ENCODE data around the gene EHBP1. TPM values are rescaled to one million over a fixed set of nuclear protein-coding genes. Genes with fewer than 3 reads are reported as not detected.

Gene EHBP1
- total RNA-seq, 6 experiments from 2014 or later = 40.4 to 66.6 (median 46.3) TPM

GRCh38 chr2:62675062-62675461 is 30.5 kb upstream of the EHBP1 start:
- Histone ChIP-seq H3K27ac (no peak overlapping the region), H3K9me3 (no peaks in the 10 kb centered on the region), H3K4me3 (no peak overlapping the region), H3K27me3 (no peaks in the 10 kb centered on the region), H3K4me1 (no peaks in the 10 kb centered on the region), H3K36me3 (no peaks in the 10 kb centered on the region)
- TF ChIP-seq CTCF (IDR thresholded peaks at IDR 0.05) = no peak
- TF ChIP-seq POLR2A (IDR thresholded peaks at IDR 0.05) = no peak
- DNase-seq (no peak), ATAC-seq (no peak)
- intact Hi-C loops (cut with DNase I) = no loop called here

GRCh38 chr2:62685256-62685655 is 20.3 kb upstream of the EHBP1 start:
- TF ChIP-seq CTCF (IDR thresholded peaks at IDR 0.05) (no peak), POLR2A (IDR thresholded peaks at IDR 0.05) (no peak)
- Histone ChIP-seq H3K36me3 (no peaks in the 10 kb centered on the region), H3K4me3 (no peak overlapping the region), H3K4me1 (no peaks in the 10 kb centered on the region), H3K27me3 (no peaks in the 10 kb centered on the region), H3K27ac (no peak overlapping the region), H3K9me3 (no peaks in the 10 kb centered on the region)
- no peak for DNase-seq
- no CpG with 5 or more reads among the region's 2 CpGs for WGBS (ENCODE audit: insufficient coverage, low coverage, low lambda C conversion rate, missing lambda C conversion rate)
- intact Hi-C loops (cut with DNase I) = no loop called here
- no peak for ATAC-seq

- no peak overlapping the region for H3K4me3 ChIP-seq
- H3K36me3 ChIP-seq = no peaks in the 10 kb centered on the region
- intact Hi-C loops (cut with DNase I) = no loop called here
- H3K4me1 ChIP-seq = no peaks in the 10 kb centered on the region
- DNase-seq = no peak
- ATAC-seq = no peak
- 89% methylated on average over 4 of the region's 4 CpGs for WGBS (ENCODE audit: insufficient coverage, low coverage, low lambda C conversion rate, missing lambda C conversion rate)
- H3K9me3 ChIP-seq = no peaks in the 10 kb centered on the region
- TF ChIP-seq CTCF (IDR thresholded peaks at IDR 0.05) (no peak), POLR2A (IDR thresholded peaks at IDR 0.05) (no peak)
- no peaks in the 10 kb centered on the region for H3K27me3 ChIP-seq
- H3K27ac ChIP-seq = no peak overlapping the region
Measured at GRCh38 chr2:62686012-62686685, 19.4 kb upstream of the EHBP1 start.

GRCh38 chr2:62687636-62688035 is 17.9 kb upstream of the EHBP1 start:
- no peak for ATAC-seq
- H3K27ac ChIP-seq = no peak overlapping the region
- intact Hi-C loops (cut with DNase I) = no loop called here
- H3K4me3 ChIP-seq = no peak overlapping the region
- no peaks in the 10 kb centered on the region for H3K4me1 ChIP-seq
- TF ChIP-seq POLR2A (IDR thresholded peaks at IDR 0.05) = no peak
- no peak for TF ChIP-seq CTCF (IDR thresholded peaks at IDR 0.05)
- no peaks in the 10 kb centered on the region for H3K36me3 ChIP-seq
- no peaks in the 10 kb centered on the region for H3K9me3 ChIP-seq
- no peaks in the 10 kb centered on the region for H3K27me3 ChIP-seq
- no peak for DNase-seq
- WGBS (ENCODE audit: insufficient coverage, low coverage, low lambda C conversion rate, missing lambda C conversion rate) = 60% methylated on average over 2 of the region's 2 CpGs

- ATAC-seq = no peak
- intact Hi-C loops (cut with DNase I) = no loop called here
- DNase-seq = no peak
- Histone ChIP-seq H3K27me3 (no peaks in the 10 kb centered on the region), H3K36me3 (no peaks in the 10 kb centered on the region), H3K9me3 (no peaks in the 10 kb centered on the region), H3K4me1 (no peaks in the 10 kb centered on the region), H3K27ac (no peak overlapping the region), H3K4me3 (no peak overlapping the region)
- WGBS (ENCODE audit: insufficient coverage, low coverage, low lambda C conversion rate, missing lambda C conversion rate) = 29% methylated on average over 1 of the region's 1 CpG
- TF ChIP-seq POLR2A (IDR thresholded peaks at IDR 0.05) = no peak
- TF ChIP-seq CTCF (IDR thresholded peaks at IDR 0.05) = no peak
Measured at GRCh38 chr2:62688771-62689170, 16.7 kb upstream of the EHBP1 start.
